ENCODE results near the gene TFEB.

The TFEB gene

DNA sequence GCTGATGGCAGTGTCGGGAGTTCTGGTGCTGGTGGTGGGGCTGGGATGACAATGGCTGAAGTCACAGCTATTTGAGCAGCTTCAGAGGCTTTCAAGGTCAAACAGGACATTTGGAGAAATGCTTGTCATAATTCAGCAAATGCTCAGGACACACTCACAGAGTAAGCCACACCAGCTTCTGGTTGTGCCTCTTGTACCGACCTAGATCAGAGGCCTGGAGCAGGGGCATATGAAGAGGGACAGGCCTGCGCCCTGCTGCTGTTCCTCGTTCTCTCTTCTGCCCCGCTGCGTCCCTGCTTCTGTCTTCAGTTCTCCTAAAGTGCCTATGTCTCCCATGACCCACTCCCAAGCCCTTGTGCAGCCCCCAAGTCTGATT, 12.7 kb upstream of the TFEB start:
- no peaks in the 10 kb centered on the region for H3K4me1 ChIP-seq (ENCODE audit: control insufficient read depth, insufficient read depth, low read length)
- H3K27me3 ChIP-seq (ENCODE audit: control insufficient read depth, insufficient read depth, low read length, poor library complexity, severe bottlenecking), result no peaks in the 10 kb centered on the region
- WGBS, 2 experiments, result 94 to 95% methylated on average over 6 of the region's 6 CpGs
- H3K27ac ChIP-seq (ENCODE audit: insufficient read depth, low read depth, low read length, poor library complexity, severe bottlenecking), result no peak overlapping the region
- H3K9me3 ChIP-seq (ENCODE audit: control insufficient read depth, low read length), result no peaks in the 10 kb centered on the region
- H3K4me3 ChIP-seq (ENCODE audit: insufficient read depth, low read depth, low read length), result no peak overlapping the region
- H3K36me3 ChIP-seq (ENCODE audit: control insufficient read depth, insufficient read depth, low read length), result no peaks in the 10 kb centered on the region

DNA sequence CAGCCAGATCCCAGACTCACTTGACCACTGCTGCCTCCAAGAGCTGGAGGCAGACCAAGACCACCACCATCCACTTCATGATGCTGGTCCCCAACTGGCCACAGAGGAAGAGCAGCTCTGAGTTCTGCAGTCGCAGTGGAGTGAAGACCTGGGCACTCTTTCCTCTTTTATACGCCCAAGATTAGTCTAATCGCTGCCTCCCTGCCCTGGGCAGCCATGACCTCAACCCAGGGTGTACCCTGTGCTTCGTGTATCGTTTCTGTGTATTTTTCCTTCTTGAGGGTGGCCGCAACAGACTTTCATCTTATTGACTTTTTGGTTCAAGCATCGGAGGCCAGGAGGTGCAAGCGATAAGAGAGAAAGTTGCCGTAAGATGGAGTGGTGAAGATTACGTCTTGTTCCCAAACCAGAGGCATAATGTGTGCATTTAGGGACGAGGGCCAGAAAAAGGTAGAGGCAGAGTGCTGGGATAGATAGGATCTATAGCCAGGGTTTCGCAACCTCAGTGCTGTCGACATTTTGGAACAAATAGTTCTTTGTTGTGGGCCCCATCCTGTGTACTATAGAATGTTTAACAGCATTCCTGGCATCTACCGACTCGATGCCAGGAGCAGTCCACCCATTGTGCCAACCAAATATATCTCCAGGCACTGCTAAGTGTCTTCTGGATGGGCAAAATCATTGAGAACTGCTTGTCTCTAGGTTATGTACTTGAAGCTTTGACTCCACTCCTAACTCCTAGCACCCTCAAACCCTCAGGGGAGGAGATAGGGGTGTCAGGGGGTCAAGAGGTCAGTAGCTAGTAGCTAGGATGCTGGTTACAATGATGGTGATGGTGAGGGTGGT, 12.1 kb upstream of the TFEB start, which contains the start of gene PGC:
PGC (minus strand) TSS at position 142 of the 846 bp plus-strand sequence; CDS start at position 79, 63 bp downstream.
- no peaks in the 10 kb centered on the region for H3K36me3 ChIP-seq (ENCODE audit: control insufficient read depth, insufficient read depth, low read length)
- no peaks in the 10 kb centered on the region for H3K4me1 ChIP-seq (ENCODE audit: control insufficient read depth, insufficient read depth, low read length)
- H3K9me3 ChIP-seq (ENCODE audit: control insufficient read depth, low read length), result no peaks in the 10 kb centered on the region
- H3K4me3 ChIP-seq (ENCODE audit: insufficient read depth, low read depth, low read length), result no peak within 1 kb of the TSS
- WGBS, 2 experiments, result 94% methylated on average over 15 of the region's 15 CpGs
- no peaks in the 10 kb centered on the region for H3K27me3 ChIP-seq (ENCODE audit: control insufficient read depth, insufficient read depth, low read length, poor library complexity, severe bottlenecking)
- H3K27ac ChIP-seq (ENCODE audit: insufficient read depth, low read depth, low read length, poor library complexity, severe bottlenecking), result no peak within 1 kb of the TSS

DNA sequence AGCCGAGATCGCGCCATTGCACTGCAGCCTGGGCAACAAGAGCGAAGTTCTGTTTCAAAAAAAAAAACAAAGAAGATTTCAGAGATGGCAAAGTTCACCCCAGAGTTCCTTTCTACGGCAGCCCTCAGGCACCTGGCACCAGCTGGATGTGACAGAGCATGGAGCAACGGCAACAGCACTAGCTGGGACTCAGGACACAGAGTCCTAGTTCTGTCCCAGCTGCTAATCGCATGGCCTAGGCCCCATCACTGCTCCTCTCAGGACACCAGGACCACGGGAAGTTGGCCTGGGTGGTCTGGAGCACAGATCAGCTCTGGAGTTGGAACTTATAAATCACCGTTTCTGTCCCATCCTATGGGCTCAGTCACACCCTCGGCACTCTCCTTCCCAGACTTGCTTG, 10.7 kb upstream of the TFEB start:
- Histone ChIP-seq H3K36me3 (ENCODE audit: control insufficient read depth, insufficient read depth, low read length) (no peaks in the 10 kb centered on the region), H3K27me3 (ENCODE audit: control insufficient read depth, insufficient read depth, low read length, poor library complexity, severe bottlenecking) (no peaks in the 10 kb centered on the region), H3K27ac (ENCODE audit: insufficient read depth, low read depth, low read length, poor library complexity, severe bottlenecking) (no peak overlapping the region), H3K4me1 (ENCODE audit: control insufficient read depth, insufficient read depth, low read length) (no peaks in the 10 kb centered on the region), H3K4me3 (ENCODE audit: insufficient read depth, low read depth, low read length) (no peak overlapping the region), H3K9me3 (ENCODE audit: control insufficient read depth, low read length) (no peaks in the 10 kb centered on the region)
- 94% methylated on average over 10 of the region's 10 CpGs for WGBS, 2 experiments

DNA sequence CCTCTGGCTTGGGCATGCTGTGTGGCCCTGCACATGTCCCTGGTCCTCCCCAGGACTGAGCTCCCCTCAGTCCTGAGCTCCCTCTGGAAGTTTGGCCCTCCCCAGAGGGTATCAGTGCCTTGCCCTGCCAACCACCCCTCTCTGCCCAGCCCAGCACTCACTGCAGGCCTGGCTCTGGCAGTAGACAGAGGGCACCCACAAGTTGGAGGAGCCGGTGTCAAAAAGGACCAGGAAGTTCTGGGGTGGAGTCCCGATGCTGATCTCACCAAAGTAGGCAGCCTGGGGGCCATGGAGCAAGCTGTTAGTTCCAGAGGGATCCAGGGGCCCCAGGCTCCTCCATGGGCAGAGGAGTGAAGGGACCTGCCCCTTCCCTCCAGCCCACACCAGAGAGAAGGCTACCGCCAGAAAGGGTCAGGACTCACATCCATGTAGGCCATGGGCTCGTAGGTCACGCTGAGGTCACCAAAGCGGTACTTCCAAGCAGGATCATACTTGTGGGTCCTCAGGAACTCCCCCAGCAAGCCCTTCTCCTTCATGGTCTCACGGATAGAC, 8.9 kb upstream of the TFEB start:
- no peaks in the 10 kb centered on the region for H3K36me3 ChIP-seq (ENCODE audit: control insufficient read depth, insufficient read depth, low read length)

DNA sequence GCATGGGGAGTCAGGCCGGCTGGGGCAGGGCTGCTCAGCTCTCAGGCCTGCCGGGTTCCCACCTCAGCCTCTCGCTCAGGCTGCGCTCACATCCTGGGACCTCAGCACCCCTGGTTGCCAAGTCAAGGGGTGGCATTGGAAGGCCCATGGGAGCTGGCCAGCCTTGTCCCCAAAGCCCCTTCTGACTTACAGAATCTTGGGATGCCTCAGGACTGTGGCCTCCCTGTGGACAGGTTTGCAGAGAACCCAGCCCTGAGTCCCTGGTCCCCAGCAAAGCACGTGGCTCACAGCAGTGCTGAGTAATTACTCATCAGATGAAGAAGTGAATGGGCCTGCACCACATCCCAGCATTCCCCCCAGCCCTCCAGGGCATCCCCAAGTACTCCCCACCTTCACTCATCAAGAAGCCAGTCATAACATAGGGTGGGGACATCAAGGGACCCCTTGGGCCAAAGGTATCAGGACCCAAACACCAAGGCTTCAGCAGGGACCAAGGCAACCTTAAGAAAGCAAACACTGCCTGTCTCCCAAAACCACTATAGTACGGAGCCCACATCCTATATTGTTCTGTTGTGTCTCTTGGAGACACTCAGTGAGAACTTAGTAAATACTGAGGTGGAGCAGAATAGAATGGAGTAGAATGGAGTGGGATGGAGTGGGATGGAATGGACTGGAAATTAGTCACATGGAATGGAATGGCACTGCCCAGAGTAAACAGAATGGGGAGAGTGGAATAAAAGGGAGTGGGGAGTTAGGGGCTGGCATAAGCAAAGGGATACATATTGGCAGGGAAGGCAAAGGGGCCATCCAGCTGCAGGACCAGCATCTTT, 8.2 kb upstream of the TFEB start:
- 89 to 91% methylated on average over 6 of the region's 6 CpGs for WGBS, 2 experiments
- Histone ChIP-seq H3K9me3 (ENCODE audit: control insufficient read depth, low read length) (no peaks in the 10 kb centered on the region), H3K27me3 (ENCODE audit: control insufficient read depth, insufficient read depth, low read length, poor library complexity, severe bottlenecking) (no peaks in the 10 kb centered on the region), H3K4me1 (ENCODE audit: control insufficient read depth, insufficient read depth, low read length) (peaks cover 5% of the 10 kb centered on the region), H3K27ac (ENCODE audit: insufficient read depth, low read depth, low read length, poor library complexity, severe bottlenecking) (no peak overlapping the region), H3K36me3 (ENCODE audit: control insufficient read depth, insufficient read depth, low read length) (no peaks in the 10 kb centered on the region), H3K4me3 (ENCODE audit: insufficient read depth, low read depth, low read length) (no peak overlapping the region)

More for the DNA sequence above, 8.9 kb upstream of the TFEB start:
- WGBS, 2 experiments, result 92 to 94% methylated on average over 7 of the region's 7 CpGs
- H3K4me1 ChIP-seq (ENCODE audit: control insufficient read depth, insufficient read depth, low read length), result no peaks in the 10 kb centered on the region
- no peak overlapping the region for H3K27ac ChIP-seq (ENCODE audit: insufficient read depth, low read depth, low read length, poor library complexity, severe bottlenecking)
- H3K4me3 ChIP-seq (ENCODE audit: insufficient read depth, low read depth, low read length), result no peak overlapping the region
- no peaks in the 10 kb centered on the region for H3K27me3 ChIP-seq (ENCODE audit: control insufficient read depth, insufficient read depth, low read length, poor library complexity, severe bottlenecking)
- no peaks in the 10 kb centered on the region for H3K9me3 ChIP-seq (ENCODE audit: control insufficient read depth, low read length)

DNA sequence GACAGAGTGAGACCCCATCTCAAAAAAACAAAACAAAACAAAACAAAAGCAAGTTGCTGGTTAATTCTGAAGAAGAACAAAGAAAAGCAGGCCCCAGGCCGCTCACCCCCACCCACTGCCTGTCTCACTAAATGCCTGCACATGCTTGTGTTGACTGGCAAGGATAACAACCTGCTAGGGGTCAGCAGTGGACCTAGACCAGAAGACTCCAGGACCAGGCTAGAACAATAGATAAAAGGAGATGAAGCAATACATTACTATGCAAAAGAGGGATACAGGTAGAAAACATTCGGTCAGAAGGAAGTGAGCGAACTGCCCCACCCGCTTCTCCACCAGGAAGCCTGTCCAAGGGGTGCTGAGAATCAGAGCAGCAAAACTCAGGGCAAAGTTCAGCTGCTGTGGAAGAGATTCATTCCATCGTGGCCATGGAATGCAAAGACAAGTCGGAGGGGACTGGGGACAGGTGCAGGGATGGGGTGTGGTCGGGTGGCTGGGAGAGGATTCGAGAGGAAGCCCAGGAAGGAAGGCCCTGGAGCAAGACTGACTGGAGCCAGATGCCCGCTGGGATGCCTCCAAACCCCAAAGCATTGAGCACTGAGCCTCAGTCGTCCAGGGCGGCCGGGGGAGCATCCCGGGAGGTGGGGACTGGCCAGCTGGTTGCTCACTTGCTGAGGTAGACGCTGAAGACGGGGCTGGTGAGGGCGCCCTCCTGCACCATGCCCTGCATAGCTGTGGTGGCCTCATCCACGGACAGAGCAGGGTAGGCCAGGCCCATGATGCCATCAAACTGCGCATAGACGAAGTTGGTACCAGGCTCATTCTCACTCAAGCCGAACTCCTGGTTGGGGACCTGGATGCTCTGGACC, 6.5 kb upstream of the TFEB start:
- Histone ChIP-seq H3K36me3 (ENCODE audit: control insufficient read depth, insufficient read depth, low read length) (no peaks in the 10 kb centered on the region), H3K9me3 (ENCODE audit: control insufficient read depth, low read length) (no peaks in the 10 kb centered on the region), H3K4me1 (ENCODE audit: control insufficient read depth, insufficient read depth, low read length) (peaks cover 5% of the 10 kb centered on the region), H3K4me3 (ENCODE audit: insufficient read depth, low read depth, low read length) (no peak overlapping the region), H3K27me3 (ENCODE audit: control insufficient read depth, insufficient read depth, low read length, poor library complexity, severe bottlenecking) (no peaks in the 10 kb centered on the region), H3K27ac (ENCODE audit: insufficient read depth, low read depth, low read length, poor library complexity, severe bottlenecking) (no peak overlapping the region)
- WGBS, 2 experiments, result 92 to 93% methylated on average over 20 of the region's 20 CpGs

DNA sequence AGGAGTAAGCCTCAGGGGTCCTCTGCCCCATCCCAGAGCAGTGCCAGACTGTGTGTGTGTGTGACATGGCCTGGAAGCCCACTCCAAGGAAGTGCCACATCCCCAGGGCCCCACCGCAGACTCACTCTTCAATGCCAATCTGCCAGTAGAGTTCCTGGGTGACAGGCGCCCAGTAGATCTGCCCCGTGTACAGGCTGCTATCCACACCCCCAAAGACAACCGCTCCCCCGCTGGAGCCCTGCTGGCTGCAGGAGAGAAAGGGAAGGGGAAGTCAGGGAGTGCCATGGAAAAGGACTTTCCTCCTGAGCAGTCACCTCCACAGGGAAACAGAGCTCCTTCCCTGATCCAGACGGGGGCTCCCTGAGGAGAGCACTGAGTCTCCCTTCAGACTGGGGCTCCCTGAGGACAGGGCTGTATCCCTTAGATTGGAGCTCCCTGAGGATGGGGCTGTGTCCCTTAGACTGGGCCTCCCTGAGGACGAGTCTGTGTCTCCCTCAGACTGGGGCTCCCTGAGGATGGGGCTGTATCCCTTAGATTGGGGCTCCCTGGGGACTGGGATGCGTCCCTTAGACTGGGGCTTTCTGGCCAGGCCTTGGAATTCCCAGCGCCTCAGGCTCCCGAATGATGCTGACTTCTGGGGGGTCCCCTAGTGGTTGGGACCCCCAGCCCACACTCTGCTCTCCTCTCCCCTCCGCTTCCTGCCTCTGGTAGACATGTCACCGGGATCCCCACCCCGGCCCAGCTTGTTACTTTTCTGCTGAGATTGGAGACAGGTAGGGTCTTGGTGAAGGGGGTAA, 5.2 kb upstream of the TFEB start:
- H3K36me3 ChIP-seq (ENCODE audit: control insufficient read depth, insufficient read depth, low read length), result no peaks in the 10 kb centered on the region
- H3K4me3 ChIP-seq (ENCODE audit: insufficient read depth, low read depth, low read length), result no peak overlapping the region
- no peaks in the 10 kb centered on the region for H3K27me3 ChIP-seq (ENCODE audit: control insufficient read depth, insufficient read depth, low read length, poor library complexity, severe bottlenecking)
- peaks cover 8% of the 10 kb centered on the region for H3K4me1 ChIP-seq (ENCODE audit: control insufficient read depth, insufficient read depth, low read length)
- 86% methylated on average over 13 of the region's 13 CpGs for WGBS, 2 experiments
- no peaks in the 10 kb centered on the region for H3K9me3 ChIP-seq (ENCODE audit: control insufficient read depth, low read length)
- no peak overlapping the region for H3K27ac ChIP-seq (ENCODE audit: insufficient read depth, low read depth, low read length, poor library complexity, severe bottlenecking)

DNA sequence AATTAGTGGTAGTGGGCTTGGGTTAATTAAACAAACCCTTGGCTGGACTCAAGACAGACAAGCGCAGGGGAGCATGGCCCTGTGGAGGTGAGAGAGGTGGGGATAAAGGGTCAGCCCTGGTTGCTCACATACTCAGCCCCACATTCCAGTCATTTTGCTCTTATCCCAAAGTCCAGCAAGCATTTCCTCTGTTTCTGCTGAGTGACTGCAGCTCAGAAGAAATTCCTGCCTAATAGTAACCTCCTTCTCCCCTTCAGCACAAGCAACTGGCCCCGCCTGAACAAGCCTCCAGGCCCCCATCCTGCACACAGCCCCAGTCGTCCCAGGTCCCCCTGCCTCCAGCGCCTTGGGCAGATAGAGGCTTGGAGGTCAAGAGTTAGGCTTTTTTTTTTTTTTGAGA, 3.6 kb upstream of the TFEB start:
- peaks cover 8% of the 10 kb centered on the region for H3K4me1 ChIP-seq (ENCODE audit: control insufficient read depth, insufficient read depth, low read length)
- H3K27me3 ChIP-seq (ENCODE audit: control insufficient read depth, insufficient read depth, low read length, poor library complexity, severe bottlenecking), result peaks cover 14% of the 10 kb centered on the region
- H3K36me3 ChIP-seq (ENCODE audit: control insufficient read depth, insufficient read depth, low read length), result no peaks in the 10 kb centered on the region
- H3K27ac ChIP-seq (ENCODE audit: insufficient read depth, low read depth, low read length, poor library complexity, severe bottlenecking), result no peak overlapping the region
- 81 to 90% methylated on average over 4 of the region's 4 CpGs for WGBS, 2 experiments
- no peaks in the 10 kb centered on the region for H3K9me3 ChIP-seq (ENCODE audit: control insufficient read depth, low read length)
- no peak overlapping the region for H3K4me3 ChIP-seq (ENCODE audit: insufficient read depth, low read depth, low read length)

DNA sequence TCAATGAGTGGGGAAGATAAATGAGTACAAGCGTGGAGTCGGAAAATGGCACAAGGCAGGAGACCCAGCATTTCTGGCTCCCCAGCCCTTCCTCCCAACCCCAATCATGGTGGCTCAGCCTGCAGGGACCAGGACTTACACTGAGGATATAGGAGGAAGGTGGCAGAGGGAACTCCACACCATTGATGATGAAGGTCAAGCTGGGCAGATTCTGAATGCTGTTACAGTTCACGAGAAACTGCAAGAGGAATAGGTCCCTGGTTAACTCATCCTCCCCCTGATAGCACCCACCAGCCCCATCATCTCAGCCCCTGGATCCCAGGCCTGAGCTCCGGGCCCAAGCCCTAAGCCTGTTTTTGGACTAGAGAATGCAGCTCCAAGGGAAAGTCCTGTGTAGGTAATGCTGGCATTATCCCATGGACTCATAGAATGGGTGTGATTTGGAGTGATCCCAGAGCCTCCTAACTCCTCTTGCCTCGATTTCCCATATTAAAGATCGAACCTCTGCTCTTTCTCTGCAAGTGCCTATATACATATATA, 2.3 kb upstream of the TFEB start:
- H3K27ac ChIP-seq (ENCODE audit: insufficient read depth, low read depth, low read length, poor library complexity, severe bottlenecking), result no peak overlapping the region
- no peaks in the 10 kb centered on the region for H3K36me3 ChIP-seq (ENCODE audit: control insufficient read depth, insufficient read depth, low read length)
- WGBS, 2 experiments, result 91 to 95% methylated on average over 4 to 5 of the region's 6 CpGs
- H3K9me3 ChIP-seq (ENCODE audit: control insufficient read depth, low read length), result no peaks in the 10 kb centered on the region
- H3K27me3 ChIP-seq (ENCODE audit: control insufficient read depth, insufficient read depth, low read length, poor library complexity, severe bottlenecking), result peaks cover 28% of the 10 kb centered on the region
- H3K4me1 ChIP-seq (ENCODE audit: control insufficient read depth, insufficient read depth, low read length), result peaks cover 8% of the 10 kb centered on the region
- H3K4me3 ChIP-seq (ENCODE audit: insufficient read depth, low read depth, low read length), result no peak overlapping the region
